ENCODE data around the gene MOGAT2.

DNA sequence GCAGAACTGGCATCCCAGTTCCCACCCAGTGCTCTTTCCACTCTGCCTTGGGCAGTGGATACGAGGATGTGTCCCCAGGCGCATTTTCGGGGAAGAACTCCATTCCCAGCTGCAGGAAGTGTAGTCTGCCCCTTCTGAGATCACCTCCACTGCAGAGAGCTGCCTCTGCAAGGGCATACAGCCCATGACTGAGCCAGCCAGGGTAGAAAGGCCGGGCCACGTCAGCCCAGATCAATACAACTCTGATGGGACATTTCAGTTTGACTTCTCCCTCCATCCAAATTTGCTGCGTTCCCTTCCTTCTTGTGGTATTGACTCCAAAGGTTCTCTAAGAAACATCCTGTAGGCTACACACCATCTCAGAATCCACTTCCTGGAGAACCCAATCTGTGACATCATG is 19.7 kb downstream of the MOGAT2 start:
- TF ChIP-seq GATA2 (IDR thresholded peaks at IDR 0.05; ENCODE audit: low read depth, low read length) (no peak), GATA3 (IDR thresholded peaks at IDR 0.05; ENCODE audit: low read depth, low read length) (no peak)
